Gastrocnemius medialis (tissue), 4 donors: Measurements from ENCODE around the gene RBP7.

ENCODE experiments used
- CTCF ChIP-seq, 5 experiments: fragments of 450-650 bp in 3 of 5; fragments of 200-600 bp in 2 of 5; sonication (generic) in 2 of 5; IDR thresholded peaks in 4 of 5; conservative IDR thresholded peaks in 1 of 5; 1 replicate in 4 of 5; 2 replicates in 1 of 5; pipeline ENCODE4 v1.5.1; 2016 to 2019; ENCODE audit warnings: antibody characterized with exemption in 5 of 5, mild to moderate bottlenecking in 3 of 5, moderate library complexity in 3 of 5
- POLR2A ChIP-seq, 2 donors: fragments of 450-650 bp; IDR thresholded peaks; one replicate each; pipeline ENCODE4 v1.6.1; 2017; ENCODE audit warnings: antibody characterized with exemption in 2 of 2, mild to moderate bottlenecking in 2 of 2, moderate library complexity in 2 of 2

GRCh38 chr1:10046356-10047085 is 49.5 kb downstream of the RBP7 start:
- TF ChIP-seq CTCF (IDR thresholded peaks at IDR 0.05 in 4 of 5, conservative IDR thresholded peaks at IDR 0.05 in 1 of 5) (no peak), POLR2A (IDR thresholded peaks at IDR 0.05) (no peak)
